Gastroesophageal sphincter (tissue), 4 donors: ENCODE measurements around the gene APBA1. TPM values are rescaled to one million over a fixed set of nuclear protein-coding genes. Genes with fewer than 3 reads are reported as not detected.

Source experiments
- ATAC-seq: fragments of 150-250 bp; one replicate; pipeline ENCODE4 v1.9.1; 2016; ENCODE audit warnings: mild to moderate bottlenecking, moderate library complexity
- H3K27ac ChIP-seq, 4 donors: fragments of 200-600 bp; sonication (generic) in 3 of 4; 1 replicate in 3 of 4; 2 replicates in 1 of 4; pipeline ENCODE4 v1.5.1; 2016 to 2019
- H3K27me3 ChIP-seq: fragments of 200-600 bp; sonication (generic); one replicate; pipeline ENCODE4 v1.5.1; 2019
- H3K36me3 ChIP-seq, 2 donors: fragments of 200-600 bp; sonication (generic); one replicate each; pipeline ENCODE4 v1.5.1; 2019; ENCODE audit warnings: control low read depth in 1 of 2
- H3K4me1 ChIP-seq, 3 donors: fragments of 200-600 bp; sonication (generic); 1 replicate in 2 of 3; 2 replicates in 1 of 3; pipeline ENCODE4 v1.5.1; 2016 to 2019; ENCODE audit warnings: control low read depth in 2 of 3
- H3K4me3 ChIP-seq, 2 donors: fragments of 200-600 bp; sonication (generic); one replicate each; pipeline ENCODE4 v1.5.1; 2019; ENCODE audit warnings: mild to moderate bottlenecking in 1 of 2, moderate library complexity in 1 of 2
- H3K9me3 ChIP-seq, 3 donors: fragments of 200-600 bp; sonication (generic); one replicate each; pipeline ENCODE4 v1.5.1; 2017 to 2019; ENCODE audit warnings: control low read depth in 2 of 3
- CTCF ChIP-seq, 4 experiments: fragments of 200-600 bp in 2 of 4; fragments of 450-650 bp in 2 of 4; sonication (generic) in 1 of 4; IDR thresholded peaks; one replicate each; pipeline ENCODE4 v1.5.1; 2017 to 2019; ENCODE audit warnings: antibody characterized with exemption in 4 of 4, mild to moderate bottlenecking in 2 of 4, moderate library complexity in 2 of 4
- EP300 ChIP-seq: sonication (generic); formaldehyde crosslinking; IDR thresholded peaks from one replicate; pipeline ENCODE4 v1.6.1; 2017; ENCODE audit warnings: antibody characterized with exemption, mild to moderate bottlenecking
- POLR2A ChIP-seq, 2 donors: fragments of 450-650 bp; IDR thresholded peaks; one replicate each; pipeline ENCODE4 v1.6.1; 2017; ENCODE audit warnings: antibody characterized with exemption in 2 of 2, mild to moderate bottlenecking in 2 of 2, moderate library complexity in 1 of 2
- POLR2AphosphoS5 ChIP-seq: sonication (generic); formaldehyde crosslinking; IDR thresholded peaks from one replicate; pipeline ENCODE4 v1.6.1; 2017; ENCODE audit warnings: antibody characterized with exemption
- WGBS, 2 donors: methylation state at CpG; one replicate each; pipeline ENCODE4 v1.1.5; 2018; ENCODE audit warnings: low coverage in 1 of 2; 5-methylcytosine and 5-hydroxymethylcytosine counted together
- total RNA-seq, 4 donors: library from RNA; depleted of rRNA; stranded (reverse); fragments of >200 nt; gene quantifications; one replicate each; pipeline ENCODE4 v1.1.0, GENCODE V29; 2016

APBA1 gene
- total RNA-seq, 4 donors from 2014 or later, result 4.7 to 10.5 (median 5.8) TPM

GRCh38 chr9:69377981-69378380 is 294.2 kb downstream of the APBA1 start:
- TF ChIP-seq CTCF (IDR thresholded peaks at IDR 0.05) (no peak), EP300 (no peak), POLR2AphosphoS5 (no peak), POLR2A (IDR thresholded peaks at IDR 0.05) (no peak)
- no peak overlapping the region for H3K4me3 ChIP-seq
- WGBS, 2 donors, result 63% methylated on average over 2 of the region's 2 CpGs
- peak overlapping the region in 1 of 4 donors; percentile 22 for H3K27ac ChIP-seq
- no peaks in the 10 kb centered on the region for H3K9me3 ChIP-seq
- peaks cover 0 to 4% of the 10 kb centered on the region in 2 donors for H3K36me3 ChIP-seq
- peaks cover 13 to 55% (median 19%) of the 10 kb centered on the region in 3 donors for H3K4me1 ChIP-seq
- no peaks in the 10 kb centered on the region for H3K27me3 ChIP-seq
- ATAC-seq, result no peak

Other genes starting within 250 kb of the APBA1 start
- 10 to 100 TPM; 55.0 to 91.8 (median 68.5) TPM for gene PTAR1, start 87.6 kb upstream of the APBA1 start, total RNA-seq
- not detected for gene CFAP95, start 148.4 kb upstream of the APBA1 start, total RNA-seq